AG09319 (cell line): ENCODE measurements around the gene PRDM7.

Source experiments
- DNase-seq: peaks from one replicate; pipeline ENCODE4 v3.0.0-alpha.2; 2010; ENCODE audit warnings: low read depth; ENCODE audit errors: extremely low read depth
- CTCF ChIP-seq: IDR thresholded peaks from 2 replicates; pipeline ENCODE4 v1.5.1; 2011; ENCODE audit warnings: low read depth, mild to moderate bottlenecking, inconsistent platforms, low read length, moderate library complexity

PRDM7 gene

GRCh38 chr16:90032674-90033331, 44.3 kb downstream of the PRDM7 start:
- no peak for TF ChIP-seq CTCF
- DNase-seq = no peak

GRCh38 chr16:90031931-90032673, 45.0 kb downstream of the PRDM7 start:
- no peak for DNase-seq
- no peak for TF ChIP-seq CTCF

- no peak for DNase-seq
Observed at GRCh38 chr16:90031186-90031930, 45.8 kb downstream of the PRDM7 start.

GRCh38 chr16:90028985-90029384, 48.1 kb downstream of the PRDM7 start:
- no peak for DNase-seq
- no peak for TF ChIP-seq CTCF

More at GRCh38 chr16:90031186-90031930, 45.8 kb downstream of the PRDM7 start:
- no peak for TF ChIP-seq CTCF

- no peak for TF ChIP-seq CTCF
- DNase-seq = no peak
Observed at GRCh38 chr16:90027611-90028010, 49.5 kb downstream of the PRDM7 start.

- TF ChIP-seq CTCF = no peak
- no peak for DNase-seq
Observed at GRCh38 chr16:90026135-90026534, 51.0 kb downstream of the PRDM7 start.

- no peak for TF ChIP-seq CTCF
- no peak for DNase-seq
Observed at GRCh38 chr16:90023078-90023447, 54.1 kb downstream of the PRDM7 start.
